Measurements from ENCODE around the gene PCDHA7.
"Not testable (repeated sequence)": the region's sequence is repeated elsewhere in the genome, so short reads cannot be mapped to it uniquely, and the experiment has no call there.

The PCDHA7 gene

DNA sequence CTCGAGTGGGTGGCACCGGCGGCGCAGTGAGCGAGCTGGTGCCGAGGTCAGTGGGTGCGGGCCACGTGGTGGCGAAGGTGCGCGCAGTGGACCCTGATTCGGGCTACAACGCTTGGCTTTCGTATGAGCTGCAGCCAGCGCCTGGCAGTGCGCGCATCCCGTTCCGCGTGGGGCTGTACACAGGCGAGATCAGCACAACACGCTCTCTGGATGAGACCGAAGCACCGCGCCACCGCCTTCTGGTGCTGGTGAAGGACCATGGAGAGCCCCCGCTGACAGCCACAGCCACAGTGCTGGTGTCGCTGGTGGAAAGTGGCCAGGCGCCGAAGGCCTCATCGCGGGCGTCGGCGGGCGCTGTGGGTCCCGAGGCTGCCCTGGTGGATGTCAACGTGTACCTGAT, 10.6 kb upstream of the PCDHA7 start:
- DNase-seq (ENCODE audit: low read depth): no peak

DNA sequence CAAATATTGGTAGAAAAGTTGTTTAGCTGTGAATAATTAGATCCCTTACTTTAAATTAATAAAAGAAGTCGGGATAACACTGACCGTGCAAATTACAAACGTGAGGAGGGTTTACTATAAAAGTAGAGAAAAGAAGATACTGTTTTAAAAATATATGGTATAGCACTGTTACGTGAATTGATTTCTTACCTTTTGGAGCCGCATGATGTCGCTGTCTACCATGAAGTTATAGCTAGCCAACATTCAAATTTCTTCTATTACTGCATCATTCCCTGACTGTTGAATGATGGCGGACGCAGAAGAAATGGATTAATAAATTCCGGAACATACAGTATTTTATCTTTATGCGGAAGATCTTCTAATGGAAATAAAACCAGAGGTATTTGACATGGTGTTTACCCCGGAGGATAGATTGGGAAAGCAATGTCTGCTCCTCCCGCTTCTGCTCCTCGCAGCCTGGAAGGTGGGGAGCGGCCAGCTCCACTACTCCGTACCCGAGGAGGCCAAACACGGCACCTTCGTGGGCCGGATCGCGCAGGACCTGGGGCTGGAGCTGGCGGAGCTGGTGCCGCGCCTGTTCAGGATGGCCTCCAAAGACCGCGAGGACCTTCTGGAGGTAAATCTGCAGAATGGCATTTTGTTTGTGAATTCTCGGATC, 6.2 kb upstream of the PCDHA7 start, which contains the start of gene PCDHA6:
TSS of gene PCDHA6 (plus strand) at position 257 of the 658 bp plus-strand sequence. CDS start at position 389, 132 bp downstream.
- DNase-seq (ENCODE audit: low read depth): no peak

GRCh38 chr5:140828362-140828737, 5.7 kb upstream of the PCDHA7 start:
- no peak for DNase-seq (ENCODE audit: low read depth)

DNA sequence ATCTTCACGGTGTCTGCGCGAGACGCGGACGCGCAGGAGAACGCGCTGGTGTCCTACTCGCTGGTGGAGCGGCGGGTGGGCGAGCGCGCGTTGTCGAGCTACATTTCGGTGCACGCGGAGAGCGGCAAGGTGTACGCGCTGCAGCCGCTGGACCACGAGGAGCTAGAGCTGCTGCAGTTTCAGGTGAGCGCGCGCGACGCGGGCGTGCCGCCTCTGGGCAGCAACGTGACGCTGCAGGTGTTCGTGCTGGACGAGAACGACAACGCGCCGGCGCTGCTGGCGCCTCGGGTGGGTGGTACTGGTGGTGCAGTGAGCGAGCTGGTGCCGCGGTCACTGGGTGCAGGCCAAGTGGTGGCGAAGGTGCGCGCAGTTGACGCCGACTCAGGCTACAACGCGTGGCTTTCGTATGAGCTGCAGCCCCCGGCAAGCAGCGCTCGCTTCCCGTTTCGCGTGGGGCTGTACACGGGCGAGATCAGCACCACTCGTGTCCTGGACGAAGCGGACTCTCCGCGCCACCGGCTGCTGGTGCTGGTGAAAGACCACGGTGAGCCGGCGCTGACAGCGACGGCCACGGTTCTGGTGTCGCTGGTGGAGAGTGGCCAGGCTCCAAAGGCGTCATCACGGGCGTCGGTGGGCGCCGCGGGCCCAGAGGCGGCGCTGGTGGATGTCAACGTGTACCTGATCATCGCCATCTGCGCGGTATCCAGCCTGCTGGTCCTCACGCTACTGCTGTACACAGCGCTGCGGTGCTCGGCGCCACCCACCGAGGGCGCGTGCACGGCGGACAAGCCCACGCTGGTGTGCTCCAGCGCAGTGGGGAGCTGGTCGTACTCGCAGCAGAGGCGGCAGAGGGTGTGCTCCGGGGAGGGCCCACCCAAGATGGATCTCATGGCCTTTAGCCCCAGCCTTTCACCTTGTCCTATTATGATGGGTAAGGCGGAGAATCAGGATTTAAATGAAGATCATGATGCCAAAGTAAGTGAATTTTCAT, 4.3 kb upstream of the PCDHA7 start:
- DNase-seq (ENCODE audit: low read depth): not testable (repeated sequence)

GRCh38 chr5:140834439-140835008, 455 bp downstream of the PCDHA7 start:
- not testable (repeated sequence) for DNase-seq (ENCODE audit: low read depth)

DNA sequence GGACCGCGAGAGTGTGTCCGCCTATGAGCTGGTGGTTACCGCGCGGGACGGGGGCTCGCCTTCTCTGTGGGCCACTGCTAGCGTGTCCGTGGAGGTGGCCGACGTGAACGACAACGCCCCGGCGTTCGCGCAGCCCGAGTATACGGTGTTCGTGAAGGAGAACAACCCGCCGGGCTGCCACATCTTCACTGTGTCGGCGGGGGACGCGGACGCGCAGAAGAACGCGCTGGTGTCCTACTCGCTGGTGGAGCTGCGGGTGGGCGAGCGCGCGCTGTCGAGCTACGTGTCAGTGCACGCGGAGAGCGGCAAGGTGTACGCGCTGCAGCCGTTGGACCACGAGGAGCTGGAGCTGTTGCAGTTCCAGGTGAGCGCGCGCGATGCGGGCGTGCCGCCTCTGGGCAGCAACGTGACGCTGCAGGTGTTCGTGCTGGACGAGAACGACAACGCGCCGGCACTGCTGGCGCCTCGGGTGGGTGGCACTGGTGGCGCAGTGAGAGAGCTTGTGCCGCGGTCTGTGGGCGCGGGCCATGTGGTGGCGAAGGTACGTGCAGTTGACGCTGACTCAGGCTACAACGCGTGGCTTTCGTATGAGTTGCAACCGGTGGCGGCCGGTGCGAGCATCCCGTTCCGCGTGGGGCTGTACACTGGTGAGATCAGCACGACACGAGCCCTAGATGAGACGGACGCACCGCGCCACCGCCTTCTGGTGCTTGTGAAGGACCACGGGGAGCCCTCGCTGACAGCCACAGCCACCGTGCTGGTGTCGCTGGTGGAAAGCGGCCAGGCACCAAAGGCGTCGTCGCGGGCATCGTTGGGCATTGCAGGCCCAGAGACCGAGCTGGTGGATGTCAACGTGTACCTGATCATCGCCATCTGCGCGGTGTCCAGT, 1.8 kb downstream of the PCDHA7 start:
- no peak for DNase-seq (ENCODE audit: low read depth)

GRCh38 chr5:140840978-140841962, 7.2 kb downstream of the PCDHA7 start, which contains the start of gene PCDHA8:
Gene PCDHA8, plus strand, starts transcription at chr5:140841187. Its CDS starts 135 bp downstream, at chr5:140841322.
- DNase-seq (ENCODE audit: low read depth): no peak

GRCh38 chr5:140842798-140843733, 9.0 kb downstream of the PCDHA7 start:
- DNase-seq (ENCODE audit: low read depth): no peak

DNA sequence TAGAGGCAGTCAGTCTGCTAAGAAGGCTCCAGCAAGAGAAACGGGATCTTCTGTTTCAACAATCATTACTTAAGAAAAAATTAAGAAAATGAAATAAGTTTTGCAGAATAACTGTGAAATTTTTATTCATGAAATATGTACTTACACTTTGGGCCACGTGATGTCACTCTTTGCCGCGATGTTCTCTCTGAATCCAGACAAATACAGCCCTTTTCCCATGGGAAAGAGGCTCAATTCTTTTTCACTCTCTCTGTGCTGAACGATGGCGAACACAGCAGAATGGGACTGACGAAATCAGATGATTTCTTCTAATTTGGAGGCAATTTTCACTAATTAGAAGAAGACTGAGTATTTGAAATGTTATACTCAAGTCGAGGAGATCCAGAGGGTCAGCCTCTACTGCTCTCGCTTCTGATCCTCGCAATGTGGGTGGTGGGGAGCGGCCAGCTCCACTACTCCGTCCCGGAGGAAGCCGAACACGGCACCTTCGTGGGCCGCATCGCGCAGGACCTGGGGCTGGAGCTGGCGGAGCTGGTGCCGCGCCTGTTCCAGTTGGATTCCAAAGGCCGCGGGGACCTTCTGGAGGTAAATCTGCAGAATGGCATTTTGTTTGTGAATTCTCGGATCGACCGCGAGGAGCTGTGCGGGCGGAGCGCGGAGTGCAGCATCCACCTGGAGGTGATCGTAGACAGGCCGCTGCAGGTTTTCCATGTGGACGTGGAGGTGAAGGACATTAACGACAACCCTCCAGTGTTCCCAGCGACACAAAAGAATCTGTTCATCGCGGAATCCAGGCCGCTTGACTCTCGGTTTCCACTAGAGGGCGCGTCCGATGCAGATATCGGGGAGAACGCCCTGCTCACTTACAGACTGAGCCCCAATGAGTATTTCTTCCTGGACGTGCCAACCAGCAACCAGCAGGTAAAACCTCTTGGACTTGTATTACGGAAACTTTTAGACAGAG, 14.4 kb downstream of the PCDHA7 start, which contains the start of gene PCDHA9:
TSS of gene PCDHA9 (plus strand) at position 244 of the 964 bp plus-strand sequence. CDS start at position 358, 114 bp downstream.
- DNase-seq (ENCODE audit: low read depth): not testable (repeated sequence)

- DNase-seq (ENCODE audit: low read depth): not testable (repeated sequence)
These were observed 16.0 kb downstream of the PCDHA7 start for GRCh38 chr5:140849831-140850634.

- DNase-seq (ENCODE audit: low read depth): no peak
These were observed 22.0 kb downstream of the PCDHA7 start, which contains the start of gene PCDHA10 for GRCh38 chr5:140855772-140856674. Gene PCDHA10, plus strand, starts transcription at chr5:140855897. Its CDS starts 152 bp downstream, at chr5:140856049.

- DNase-seq (ENCODE audit: low read depth): no peak
These were observed 23.3 kb downstream of the PCDHA7 start for GRCh38 chr5:140857177-140857986.

DNA sequence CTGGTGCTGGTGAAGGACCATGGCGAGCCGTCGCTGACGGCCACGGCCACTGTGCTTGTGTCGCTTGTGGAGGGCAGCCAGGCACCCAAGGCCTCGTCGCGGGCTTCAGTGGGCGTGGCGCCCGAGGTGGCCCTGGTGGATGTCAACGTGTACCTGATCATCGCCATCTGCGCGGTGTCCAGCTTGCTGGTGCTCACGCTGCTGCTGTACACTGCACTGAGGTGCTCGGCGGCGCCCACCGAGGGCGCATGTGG, 23.8 kb downstream of the PCDHA7 start:
- no peak for DNase-seq (ENCODE audit: low read depth)

GRCh38 chr5:140862441-140863295, 28.6 kb downstream of the PCDHA7 start:
- no peak for DNase-seq (ENCODE audit: low read depth)
